ENCODE results near the gene KCNQ1. TPM values are rescaled to one million over a fixed set of nuclear protein-coding genes. Genes with fewer than 3 reads are reported as not detected.

Gene KCNQ1
- total RNA-seq, 1 experiment from 2014 or later, result 2.5 TPM

- TF ChIP-seq ZNF416 (CRISPR knock-in tag; IDR thresholded peaks at IDR 0.05) (no peak), NR1H2 (CRISPR knock-in tag; IDR thresholded peaks at IDR 0.05) (no peak), ELF4 (CRISPR knock-in tag; IDR thresholded peaks at IDR 0.05; ENCODE audit: low read depth) (no peak), TP53 (CRISPR knock-in tag; IDR thresholded peaks at IDR 0.05) (no peak), PRDM15 (CRISPR knock-in tag; IDR thresholded peaks at IDR 0.05) (no peak), ZNF317 (CRISPR knock-in tag; IDR thresholded peaks at IDR 0.05; ENCODE audit: borderline replicate concordance, low read depth) (no peak), ATF3 (CRISPR knock-in tag; conservative IDR thresholded peaks at IDR 0.05) (no peak), GRHL2 (CRISPR knock-in tag; IDR thresholded peaks at IDR 0.05; ENCODE audit: insufficient replicate concordance, severe bottlenecking) (no peak), NFATC4 (CRISPR knock-in tag; IDR thresholded peaks at IDR 0.05) (no peak), ZNF512 (CRISPR knock-in tag; IDR thresholded peaks at IDR 0.05; ENCODE audit: borderline replicate concordance) (no peak), ZNF263 (CRISPR knock-in tag; IDR thresholded peaks at IDR 0.05; ENCODE audit: low read depth) (no peak), CDX4 (CRISPR knock-in tag; IDR thresholded peaks at IDR 0.05; ENCODE audit: borderline replicate concordance) (no peak), OVOL2 (CRISPR knock-in tag; IDR thresholded peaks at IDR 0.05; ENCODE audit: borderline replicate concordance) (no peak), TEAD1 (CRISPR knock-in tag; IDR thresholded peaks at IDR 0.05) (no peak), PREB (CRISPR knock-in tag; IDR thresholded peaks at IDR 0.05; ENCODE audit: borderline replicate concordance) (no peak), CREM (CRISPR knock-in tag; IDR thresholded peaks at IDR 0.05) (no peak), JAZF1 (CRISPR knock-in tag; IDR thresholded peaks at IDR 0.05) (no peak), EMX1 (CRISPR knock-in tag; IDR thresholded peaks at IDR 0.05) (no peak), AR (CRISPR knock-in tag; IDR thresholded peaks at IDR 0.05) (no peak)
- H3K9me3 Mint-ChIP-seq, result no peaks in the 10 kb centered on the region
- H3K27me3 Mint-ChIP-seq (ENCODE audit: low read depth), result peaks cover 65% of the 10 kb centered on the region
- no peak overlapping the region for H3K27ac Mint-ChIP-seq
- peaks cover 16% of the 10 kb centered on the region for H3K4me1 Mint-ChIP-seq
- H3K4me3 Mint-ChIP-seq, result no peak overlapping the region
- DNase-seq (ENCODE audit: low spot score) (no peak), ATAC-seq (no peak)
- CTCF ChIA-PET, result interaction anchor here (1.1 kb wide), 1 partner anchor 167 kb away, joined by 3 read pairs; no protein-coding TSS in a partner anchor
- no peaks in the 10 kb centered on the region for H3K36me3 Mint-ChIP-seq
- POLR2A ChIA-PET, result no interaction called here
Measured at GRCh38 chr11:2858995-2859698, 414.3 kb downstream of the KCNQ1 start.

All from WTC11 (cell line).